Testis (tissue), 3 donors: ENCODE data around the gene L3MBTL4. TPM values are rescaled to one million over a fixed set of nuclear protein-coding genes. Genes with fewer than 3 reads are reported as not detected.

Experiments
- DNase-seq: peaks from one replicate; pipeline ENCODE4 v3.0.0-alpha.2; 2019
- H3K27ac ChIP-seq, 2 donors: fragments of 200-600 bp; sonication (generic); one replicate each; pipeline ENCODE4 v1.5.1; 2019
- H3K27me3 ChIP-seq: fragments of 200-600 bp; sonication (generic); one replicate; pipeline ENCODE4 v1.5.1; 2019
- H3K36me3 ChIP-seq: fragments of 200-600 bp; sonication (generic); one replicate; pipeline ENCODE4 v1.5.1; 2017; ENCODE audit warnings: low read depth; ENCODE audit errors: missing control alignments
- H3K4me1 ChIP-seq: fragments of 200-600 bp; sonication (generic); one replicate; pipeline ENCODE4 v1.5.1; 2019
- H3K4me3 ChIP-seq, 2 donors: fragments of 200-600 bp; sonication (generic); one replicate each; pipeline ENCODE4 v1.5.1; 2017 to 2019
- H3K9me3 ChIP-seq: fragments of 200-600 bp; sonication (generic); one replicate; pipeline ENCODE4 v1.5.1; 2017
- CTCF ChIP-seq, 3 experiments: fragments of 450-650 bp in 2 of 3; fragments of 200-600 bp in 1 of 3; sonication (generic) in 1 of 3; IDR thresholded peaks; one replicate each; pipeline ENCODE4 v1.5.1; 2016 to 2019; ENCODE audit warnings: antibody characterized with exemption in 3 of 3, mild to moderate bottlenecking in 2 of 3, moderate library complexity in 1 of 3
- POLR2A ChIP-seq: fragments of 450-650 bp; IDR thresholded peaks from one replicate; pipeline ENCODE4 v1.6.1; 2017; ENCODE audit warnings: antibody characterized with exemption, mild to moderate bottlenecking, moderate library complexity
- WGBS, 2 donors: methylation state at CpG; one replicate each; pipeline ENCODE4 v1.1.5; 2018; 5-methylcytosine and 5-hydroxymethylcytosine counted together
- intact Hi-C: fragments of 100-400 bp; cut with DNase I; formaldehyde crosslinking; loops from one replicate; pipeline ENCODE4 v1.15.1; 2023; ENCODE audit warnings: low total_unique reads
- polyA plus RNA-seq: library from polyadenylated mRNA; stranded (reverse); fragments of 350-450 nt; fragmentation: Illumina TruSeq; extraction: RNeasy Lipid Tissue Mini Kit (QIAGEN cat#74804); gene quantifications from one replicate; pipeline ENCODE4 v1.2.3, GENCODE V29; 2014; ENCODE audit warnings: low read depth, low replicate concordance; ENCODE audit not compliant: insufficient read depth
- total RNA-seq, 2 donors: library from RNA; depleted of rRNA; stranded (reverse); fragments of >200 nt; gene quantifications; one replicate each; pipeline ENCODE4 v1.2.3, GENCODE V29; 2016

Gene L3MBTL4
- total and polyA plus RNA-seq, 3 donors from 2014 or later = 26.6 to 50.9 (median 46.2) TPM

GRCh38 chr18:6313415-6313814, 101.3 kb downstream of the L3MBTL4 start:
- WGBS, 2 donors = 84% methylated on average over 2 of the region's 2 CpGs
- Histone ChIP-seq H3K4me1 (no peaks in the 10 kb centered on the region), H3K9me3 (no peaks in the 10 kb centered on the region), H3K27me3 (no peaks in the 10 kb centered on the region), H3K4me3 (no peak overlapping the region), H3K36me3 (no peaks in the 10 kb centered on the region), H3K27ac (no peak overlapping the region)
- no peak for DNase-seq
- intact Hi-C loops = no loop called here
- TF ChIP-seq CTCF (IDR thresholded peaks at IDR 0.05) (no peak), POLR2A (no peak)

GRCh38 chr18:6311456-6312215, 103.1 kb downstream of the L3MBTL4 start:
- DNase-seq = no peak
- H3K27ac ChIP-seq = no peak overlapping the region
- whole genome bisulfite sequencing, 2 donors = 88 to 93% methylated on average over 8 of the region's 8 CpGs
- H3K9me3 ChIP-seq = no peaks in the 10 kb centered on the region
- no peak overlapping the region for H3K4me3 ChIP-seq
- intact Hi-C loops = no loop called here
- no peaks in the 10 kb centered on the region for H3K27me3 ChIP-seq
- H3K36me3 ChIP-seq = no peaks in the 10 kb centered on the region
- no peaks in the 10 kb centered on the region for H3K4me1 ChIP-seq
- TF ChIP-seq POLR2A (no peak), CTCF (IDR thresholded peaks at IDR 0.05) (no peak)

GRCh38 chr18:6310714-6311113, 104.0 kb downstream of the L3MBTL4 start:
- no peaks in the 10 kb centered on the region for H3K36me3 ChIP-seq
- H3K27me3 ChIP-seq = no peaks in the 10 kb centered on the region
- no peaks in the 10 kb centered on the region for H3K4me1 ChIP-seq
- intact Hi-C loops = no loop called here
- TF ChIP-seq CTCF (IDR thresholded peaks at IDR 0.05) (no peak), POLR2A (no peak)
- H3K9me3 ChIP-seq = no peaks in the 10 kb centered on the region
- DNase-seq = no peak
- H3K4me3 ChIP-seq = no peak overlapping the region
- 76% methylated on average over 2 of the region's 2 CpGs for WGBS, 2 donors
- no peak overlapping the region for H3K27ac ChIP-seq

GRCh38 chr18:6297875-6298274, 116.8 kb downstream of the L3MBTL4 start:
- Histone ChIP-seq H3K27ac (no peak overlapping the region), H3K27me3 (no peaks in the 10 kb centered on the region), H3K9me3 (no peaks in the 10 kb centered on the region), H3K4me1 (no peaks in the 10 kb centered on the region), H3K36me3 (no peaks in the 10 kb centered on the region), H3K4me3 (no peak overlapping the region)
- 85 to 87% methylated on average over 2 of the region's 2 CpGs for WGBS, 2 donors
- TF ChIP-seq CTCF (IDR thresholded peaks at IDR 0.05) = no peak
- TF ChIP-seq POLR2A = no peak
- DNase-seq = no peak
- intact Hi-C loops = no loop called here

GRCh38 chr18:6294148-6294784, 120.4 kb downstream of the L3MBTL4 start:
- no peak overlapping the region for H3K27ac ChIP-seq
- 47 to 53% methylated on average over 4 of the region's 4 CpGs for WGBS, 2 donors
- no peak for DNase-seq
- no peaks in the 10 kb centered on the region for H3K9me3 ChIP-seq
- H3K4me1 ChIP-seq = no peaks in the 10 kb centered on the region
- H3K27me3 ChIP-seq = no peaks in the 10 kb centered on the region
- no peak overlapping the region for H3K4me3 ChIP-seq
- intact Hi-C loops = no loop called here
- no peak for TF ChIP-seq POLR2A
- TF ChIP-seq CTCF (IDR thresholded peaks at IDR 0.05) = no peak
- no peaks in the 10 kb centered on the region for H3K36me3 ChIP-seq
